MG63 (cell line): ENCODE data around the gene CLASRP. TPM values are rescaled to one million over a fixed set of nuclear protein-coding genes. Genes with fewer than 3 reads are reported as not detected.
"Not testable (repeated sequence)": the region's sequence is repeated elsewhere in the genome, so short reads cannot be mapped to it uniquely, and the experiment has no call there.

Source experiments
- DNase-seq: peaks from one replicate; pipeline ENCODE4 v3.0.0-alpha.2; 2020
- H3K27me3 ChIP-seq: fragments of 250-450 bp; sonication (Bioruptor Pico); 2 replicates; pipeline ENCODE4 v1.5.1; 2020; ENCODE audit warnings: mild to moderate bottlenecking, moderate library complexity
- H3K36me3 ChIP-seq: fragments of 250-450 bp; sonication (Bioruptor Pico); 2 replicates; pipeline ENCODE4 v1.5.1; 2020; ENCODE audit warnings: mild to moderate bottlenecking, moderate library complexity
- H3K4me3 ChIP-seq: fragments of 250-450 bp; sonication (Bioruptor Pico); 2 replicates; pipeline ENCODE4 v1.5.1; 2020; ENCODE audit warnings: mild to moderate bottlenecking, moderate library complexity
- H3K9me3 ChIP-seq: fragments of 250-450 bp; sonication (Bioruptor Pico); 2 replicates; pipeline ENCODE4 v1.5.1; 2020; ENCODE audit warnings: mild to moderate bottlenecking, moderate library complexity
- total RNA-seq: library from RNA; depleted of rRNA; stranded (reverse); fragments of >200 nt; shearing (Covaris generic); gene quantifications from 2 replicates; pipeline ENCODE4 v1.2.3, GENCODE V29; 2014; ENCODE audit warnings: low replicate concordance

CLASRP gene
- total RNA-seq, 1 experiment from 2014 or later: 25.1 TPM

GRCh38 chr19:45102481-45102880 lies 63.6 kb downstream of the CLASRP start:
- H3K36me3 ChIP-seq: peaks cover 23% of the 10 kb centered on the region
- no peaks in the 10 kb centered on the region for H3K9me3 ChIP-seq
- H3K27me3 ChIP-seq: no peaks in the 10 kb centered on the region
- no peak overlapping the region for H3K4me3 ChIP-seq
- DNase-seq: no peak

- no peaks in the 10 kb centered on the region for H3K9me3 ChIP-seq
- no peak for DNase-seq
- peaks cover 18% of the 10 kb centered on the region for H3K36me3 ChIP-seq
- no peak overlapping the region for H3K4me3 ChIP-seq
- H3K27me3 ChIP-seq: no peaks in the 10 kb centered on the region
Observed at GRCh38 chr19:45103156-45103507, 64.3 kb downstream of the CLASRP start.

GRCh38 chr19:45103508-45104319 lies 64.9 kb downstream of the CLASRP start:
- H3K9me3 ChIP-seq: no peaks in the 10 kb centered on the region
- H3K4me3 ChIP-seq: no peak overlapping the region
- no peaks in the 10 kb centered on the region for H3K27me3 ChIP-seq

GRCh38 chr19:45104658-45105349 lies 66.0 kb downstream of the CLASRP start:
- Histone ChIP-seq H3K9me3 (no peaks in the 10 kb centered on the region), H3K4me3 (no peak overlapping the region), H3K36me3 (peaks cover 11% of the 10 kb centered on the region), H3K27me3 (no peaks in the 10 kb centered on the region)
- DNase-seq: no peak

More at GRCh38 chr19:45103508-45104319, 64.9 kb downstream of the CLASRP start:
- DNase-seq: no peak
- H3K36me3 ChIP-seq: peaks cover 18% of the 10 kb centered on the region

GRCh38 chr19:45106363-45106762 lies 67.5 kb downstream of the CLASRP start:
- DNase-seq, H3K27me3 ChIP-seq, H3K36me3 ChIP-seq, H3K9me3 ChIP-seq, H3K4me3 ChIP-seq: not testable (repeated sequence)

GRCh38 chr19:45107621-45108150 lies 68.8 kb downstream of the CLASRP start:
- Histone ChIP-seq H3K36me3 (no peaks in the 10 kb centered on the region; the same call in 1 of the 2 replicates), H3K27me3 (no peaks in the 10 kb centered on the region), H3K9me3 (no peaks in the 10 kb centered on the region), H3K4me3 (no peak overlapping the region)
- no peak for DNase-seq

- H3K9me3 ChIP-seq: no peaks in the 10 kb centered on the region
- no peaks in the 10 kb centered on the region for H3K27me3 ChIP-seq
- no peak for DNase-seq
- no peak overlapping the region for H3K4me3 ChIP-seq
- no peaks in the 10 kb centered on the region; the same call in 1 of the 2 replicates for H3K36me3 ChIP-seq
Observed at GRCh38 chr19:45110851-45111266, 72.0 kb downstream of the CLASRP start.

GRCh38 chr19:45112111-45112827 lies 73.4 kb downstream of the CLASRP start:
- H3K9me3 ChIP-seq: no peaks in the 10 kb centered on the region
- no peak for DNase-seq
- no peaks in the 10 kb centered on the region for H3K27me3 ChIP-seq
- no peaks in the 10 kb centered on the region; the same call in 1 of the 2 replicates for H3K36me3 ChIP-seq
- no peak overlapping the region for H3K4me3 ChIP-seq

GRCh38 chr19:45113628-45114027 lies 74.8 kb downstream of the CLASRP start:
- Histone ChIP-seq H3K36me3 (no peaks in the 10 kb centered on the region), H3K9me3 (no peaks in the 10 kb centered on the region), H3K27me3 (no peaks in the 10 kb centered on the region), H3K4me3 (no peak overlapping the region)
- no peak for DNase-seq

GRCh38 chr19:45114116-45114515 lies 75.3 kb downstream of the CLASRP start:
- Histone ChIP-seq H3K36me3 (no peaks in the 10 kb centered on the region), H3K27me3 (no peaks in the 10 kb centered on the region), H3K4me3 (no peak overlapping the region), H3K9me3 (no peaks in the 10 kb centered on the region)
- no peak for DNase-seq

- no peaks in the 10 kb centered on the region for H3K27me3 ChIP-seq
- DNase-seq: no peak
- H3K9me3 ChIP-seq: no peaks in the 10 kb centered on the region
- H3K4me3 ChIP-seq: no peak overlapping the region
- H3K36me3 ChIP-seq: peaks cover 3% of the 10 kb centered on the region; the same call in 1 of the 2 replicates
Observed at GRCh38 chr19:45115809-45116615, 77.2 kb downstream of the CLASRP start.

- Histone ChIP-seq H3K27me3 (no peaks in the 10 kb centered on the region), H3K9me3 (no peaks in the 10 kb centered on the region), H3K4me3 (no peak overlapping the region), H3K36me3 (peaks cover 3% of the 10 kb centered on the region; the same call in 1 of the 2 replicates)
- DNase-seq: no peak
Observed at GRCh38 chr19:45117167-45117594, 78.3 kb downstream of the CLASRP start.

GRCh38 chr19:45117671-45118070 lies 78.8 kb downstream of the CLASRP start:
- no peak for DNase-seq
- Histone ChIP-seq H3K4me3 (no peak overlapping the region), H3K36me3 (peaks cover 3% of the 10 kb centered on the region; the same call in 1 of the 2 replicates), H3K27me3 (no peaks in the 10 kb centered on the region), H3K9me3 (no peaks in the 10 kb centered on the region)

- DNase-seq: no peak
- H3K9me3 ChIP-seq: no peaks in the 10 kb centered on the region
- H3K36me3 ChIP-seq: peaks cover 3% of the 10 kb centered on the region; the same call in 1 of the 2 replicates
- H3K27me3 ChIP-seq: no peaks in the 10 kb centered on the region
- H3K4me3 ChIP-seq: no peak overlapping the region
Observed at GRCh38 chr19:45118106-45118505, 79.3 kb downstream of the CLASRP start.

GRCh38 chr19:45118591-45119355 lies 79.9 kb downstream of the CLASRP start:
- H3K36me3 ChIP-seq, H3K27me3 ChIP-seq, H3K4me3 ChIP-seq, DNase-seq, H3K9me3 ChIP-seq: not testable (repeated sequence)
